HepG2 (cell line): ENCODE results near the gene MBD5. TPM values are rescaled to one million over a fixed set of nuclear protein-coding genes. Genes with fewer than 3 reads are reported as not detected.

Experiments
- ATAC-seq: fragments of 200-7000 bp; cut with Tn5 transposase; 3 replicates; pipeline ENCODE4 v1.9.1; 2020; ENCODE audit warnings: mild to moderate bottlenecking, moderate library complexity
- BruUV-seq: library from RNA; stranded (reverse); fragments of 400-500 nt; replicated peaks from 2 replicates; lab custom pipeline; 2021; lab: Mats Ljungman, UMichigan
- CTCF ChIA-PET: fragments of 300-600 bp; formaldehyde crosslinking; extraction: SDS; loops from one replicate; lab custom pipeline; 2021; ENCODE audit warnings: low total read pairs, inconsistent platforms, low intra/inter-chr PET ratio; lab: Yijun Ruan, JAX
- POLR2A ChIA-PET: fragments of 350-600 bp; sonication (Branson Sonifier 250); formaldehyde crosslinking; loops from one replicate; lab custom pipeline; 2020; ENCODE audit warnings: antibody characterized with exemption, inconsistent platforms; lab: Yijun Ruan, JAX
- DNase-seq: peaks from one replicate; pipeline ENCODE4 v3.0.0-alpha.2; 2015; ENCODE audit warnings: low spot score
- FAIRE-seq: peaks from 3 replicates; lab custom pipeline; 2011; peaks lifted over from hg19 to GRCh38; lab: Jason Lieb, UNC
- H2AFZ ChIP-seq: one replicate; pipeline ENCODE4 v1.6.1; 2011; ENCODE audit warnings: low read length, inconsistent platforms
- H3K27ac ChIP-seq: fragments of 300-600 bp; 3 replicates; pipeline ENCODE4 v1.8.0; 2011; ENCODE audit warnings: mixed run types, mild to moderate bottlenecking, mixed read lengths, low read length, inconsistent platforms; ENCODE audit not compliant: insufficient read depth; ENCODE audit errors: extremely low read length
- H3K27me3 ChIP-seq, 2 experiments: fragments of 200-600 bp in 1 of 2; 2 replicates in 1 of 2; 3 replicates in 1 of 2; pipeline versions ENCODE4 v1.6.0 to v1.8.0; 2011; ENCODE audit warnings: low read length in 2 of 2, mild to moderate bottlenecking in 2 of 2, moderate library complexity in 2 of 2, inconsistent platforms in 1 of 2; ENCODE audit not compliant: insufficient read depth in 2 of 2, control insufficient read depth in 1 of 2
- H3K36me3 ChIP-seq, 2 experiments: fragments of 200-600 bp in 1 of 2; replicated peaks in 1 of 2; 2 replicates in 1 of 2; 3 replicates in 1 of 2; pipeline versions ENCODE4 v1.5.1 to v1.8.0; 2011; ENCODE audit warnings: low read length in 2 of 2, inconsistent platforms in 1 of 2; ENCODE audit not compliant: insufficient read depth in 2 of 2, control insufficient read depth in 1 of 2
- H3K4me1 ChIP-seq: 2 replicates; pipeline ENCODE4 v1.5.1; 2012; ENCODE audit warnings: low read length, inconsistent platforms; ENCODE audit not compliant: insufficient read depth
- H3K4me2 ChIP-seq: 2 replicates; pipeline ENCODE4 v1.6.0; 2011; ENCODE audit warnings: low read depth, low read length, inconsistent platforms
- H3K4me3 ChIP-seq, 3 experiments: fragments of 200-600 bp in 1 of 3; sonication (generic), shearing (Covaris generic) in 1 of 3; replicated peaks in 1 of 3; 2 replicates each; pipeline ENCODE4 v1.5.1; 2011 to 2016; ENCODE audit warnings: low read length in 3 of 3, inconsistent platforms in 2 of 3, low read depth in 2 of 3, mild to moderate bottlenecking in 2 of 3, control low read depth in 1 of 3, mixed read lengths in 1 of 3; ENCODE audit not compliant: insufficient read depth in 1 of 3
- H3K79me2 ChIP-seq: one replicate; pipeline ENCODE4 v1.6.1; 2011; ENCODE audit warnings: low read length, inconsistent platforms; ENCODE audit not compliant: insufficient read depth
- H3K9ac ChIP-seq: 2 replicates; pipeline ENCODE4 v1.6.0; 2011; ENCODE audit warnings: mild to moderate bottlenecking, low read depth, low read length, inconsistent platforms; ENCODE audit not compliant: insufficient read depth
- H3K9me3 ChIP-seq: 2 replicates; pipeline ENCODE4 v1.5.1; 2012; ENCODE audit warnings: mild to moderate bottlenecking, low read length
- H4K20me1 ChIP-seq: 2 replicates; pipeline ENCODE4 v1.6.0; 2011; ENCODE audit warnings: inconsistent platforms, mild to moderate bottlenecking, low read length, moderate library complexity; ENCODE audit not compliant: insufficient read depth
- MTA1 ChIP-seq: sonication (generic); formaldehyde crosslinking; IDR thresholded peaks from 2 replicates; pipeline ENCODE4 v1.4.0; 2020; ENCODE audit warnings: missing genetic modification reagents, mild to moderate bottlenecking, borderline replicate concordance
- SALL2 ChIP-seq: sonication (generic); formaldehyde crosslinking; IDR thresholded peaks from 2 replicates; pipeline ENCODE4 v1.8.1; 2023; ENCODE audit warnings: mild to moderate bottlenecking, missing genetic modification reagents, inconsistent platforms
- SNAPC2 ChIP-seq: sonication (generic); formaldehyde crosslinking; IDR thresholded peaks from 2 replicates; pipeline ENCODE4 v1.8.1; 2022; ENCODE audit warnings: mild to moderate bottlenecking, missing genetic modification reagents
- STAG1 ChIP-seq: sonication (generic); formaldehyde crosslinking; IDR thresholded peaks from 2 replicates; pipeline ENCODE4 v1.4.0; 2020; ENCODE audit warnings: missing genetic modification reagents
- ZNF367 ChIP-seq: sonication (generic); formaldehyde crosslinking; IDR thresholded peaks from 2 replicates; pipeline ENCODE4 v1.4.0; 2020; ENCODE audit warnings: missing genetic modification reagents, borderline replicate concordance
- ZNF430 ChIP-seq: sonication (generic); formaldehyde crosslinking; IDR thresholded peaks from 2 replicates; pipeline ENCODE4 v1.9.0; 2021; ENCODE audit warnings: mild to moderate bottlenecking, missing genetic modification reagents
- ZNF891 ChIP-seq: sonication (generic); formaldehyde crosslinking; IDR thresholded peaks from 2 replicates; pipeline ENCODE4 v1.5.0; 2020; ENCODE audit warnings: mild to moderate bottlenecking, missing genetic modification reagents
- WGBS: methylation state at CpG from one replicate; pipeline ENCODE4 v1.1.6; 2017; ENCODE audit warnings: low lambda C conversion rate; 5-methylcytosine and 5-hydroxymethylcytosine counted together
- in situ Hi-C: cut with HindIII; loops from 2 replicates; pipeline ENCODE4 v1.10.0; 2017; ENCODE audit warnings: low pct_unique_long_range_greater_than_20kb; ENCODE audit not compliant: extremely low pct_ligation_motif_present
- intact Hi-C: fragments of 100-400 bp; cut with micrococcal nuclease; formaldehyde crosslinking; loops from one replicate; pipeline ENCODE4 v1.10.0; 2022; ENCODE audit not compliant: unreplicated experiment
- polyA plus RNA-seq, 8 experiments: library from polyadenylated mRNA; depleted of rRNA in 3 of 8; stranded (reverse) in 7 of 8; unstranded in 1 of 8; fragments of >200 nt; fragmentation: Illumina TruSeq in 4 of 8; extraction: Trizol in 4 of 8; gene quantifications; 2 replicates each; pipeline versions ENCODE4 v1.2.1 to v1.2.3, GENCODE V29; 2011 to 2016; ENCODE audit warnings: low read depth in 4 of 8, missing spikeins in 1 of 8, mixed read lengths in 1 of 8; ENCODE audit not compliant: insufficient read depth in 1 of 8
- total RNA-seq, 5 experiments: library from RNA; depleted of rRNA; stranded (reverse); fragments of >200 nt; fragmentation: Illumina TruSeq; extraction: Trizol; gene quantifications; 2 replicates each; pipeline ENCODE4 v1.2.3, GENCODE V29; 2016; ENCODE audit warnings: low read depth in 1 of 5

The MBD5 gene
- total and polyA plus RNA-seq, 2 of the 13 experiments (the other 11 are each of a cell fraction or from before 2014, with no cell fraction given), result 13.5 to 26.4 TPM

DNA sequence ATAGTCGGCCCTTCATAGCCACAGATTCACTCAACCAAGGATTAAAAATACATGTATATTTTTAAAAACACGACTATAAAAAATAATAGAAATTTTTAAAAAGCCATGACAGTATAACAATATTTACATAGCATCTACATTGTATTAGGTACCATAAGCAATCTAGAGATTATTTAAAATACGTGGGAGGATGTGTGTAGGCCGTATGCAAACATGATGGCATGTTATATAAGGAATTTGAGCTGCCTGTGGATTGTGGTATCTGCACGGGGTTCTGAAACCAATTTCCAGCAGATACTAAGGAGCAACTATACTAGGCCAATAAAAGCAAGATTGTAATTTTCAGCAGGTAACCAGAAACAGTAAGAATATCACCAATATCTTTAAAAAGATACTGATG, 6.3 kb upstream of the MBD5 start:
- WGBS, result 92% methylated on average over 5 of the region's 5 CpGs
- Histone ChIP-seq H4K20me1 (peaks cover 57% of the 10 kb centered on the region), H3K27ac (no peak overlapping the region), H3K36me3 (peaks cover 0 to 5% of the 10 kb centered on the region in 2 experiments; a peak in 1 of 5 replicates), H3K9me3 (no peaks in the 10 kb centered on the region), H3K9ac (no peak overlapping the region), H2AFZ (no peak overlapping the region), H3K4me1 (peaks cover 28% of the 10 kb centered on the region), H3K27me3 (no peaks in the 10 kb centered on the region), H3K79me2 (peaks cover 98% of the 10 kb centered on the region), H3K4me3 (no peak overlapping the region), H3K4me2 (no peak overlapping the region)
- no TSS peak for BruUV-seq
- intact Hi-C loops (no loop called here), in situ Hi-C loops (no loop called here)
- TF ChIP-seq MTA1, result no peak
- TF ChIP-seq STAG1 (CRISPR knock-in tag), result no peak
- no peak for TF ChIP-seq ZNF367 (CRISPR knock-in tag)
- TF ChIP-seq SNAPC2 (CRISPR knock-in tag), result no peak
- TF ChIP-seq ZNF430 (CRISPR knock-in tag), result no peak
- TF ChIP-seq ZNF891 (CRISPR knock-in tag), result no peak
- TF ChIP-seq SALL2 (CRISPR knock-in tag), result no peak
- FAIRE-seq (no peak), DNase-seq (no peak), ATAC-seq (no peak)
- CTCF ChIA-PET, result no interaction called here
- POLR2A ChIA-PET, result no interaction called here
